G401 (cell line): ENCODE measurements around the gene SOCS4. TPM values are rescaled to one million over a fixed set of nuclear protein-coding genes. Genes with fewer than 3 reads are reported as not detected.
A peak's percentile ranks its signal among the peaks of the same experiment; 100 is the strongest.
"Not testable (repeated sequence)": the region's sequence is repeated elsewhere in the genome, so short reads cannot be mapped to it uniquely, and the experiment has no call there.

ENCODE experiments used
- DNase-seq: peaks from one replicate; pipeline ENCODE4 v3.0.0-alpha.2; 2015; ENCODE audit warnings: low spot score
- in situ Hi-C: cut with HindIII; loops from 2 replicates; pipeline ENCODE4 v1.10.0; 2016; ENCODE audit warnings: low sequenced_read_pairs, mixed read lengths
- total RNA-seq: library from RNA; depleted of rRNA; stranded (reverse); fragments of >200 nt; shearing (Covaris generic); gene quantifications from 2 replicates; pipeline ENCODE4 v1.2.3, GENCODE V29; 2014

SOCS4 gene
- total RNA-seq, 1 experiment from 2014 or later: 12.8 TPM

- DNase-seq: no peak
- in situ Hi-C loops: no loop called here
Measured at GRCh38 chr14:55048900-55049436, 21.9 kb downstream of the SOCS4 start.

- no peak for DNase-seq
- in situ Hi-C loops: no loop called here
Measured at GRCh38 chr14:55051165-55051422, 24.1 kb downstream of the SOCS4 start.

GRCh38 chr14:55051423-55052268 is 24.6 kb downstream of the SOCS4 start, which contains the start of gene MAPK1IP1L:
TSS of gene MAPK1IP1L (plus strand) at chr14:55051647. CDS start at chr14:55061684, 10,037 bp downstream.
- DNase-seq: peak; percentile 86
- in situ Hi-C loops: no loop called here

- in situ Hi-C loops: no loop called here
- DNase-seq: peak; percentile 55
Measured at GRCh38 chr14:55052269-55052930, 25.4 kb downstream of the SOCS4 start.

GRCh38 chr14:55053018-55053417 is 26.0 kb downstream of the SOCS4 start:
- in situ Hi-C loops: no loop called here
- DNase-seq: no peak

GRCh38 chr14:55053500-55053899 is 26.5 kb downstream of the SOCS4 start:
- in situ Hi-C loops: no loop called here
- DNase-seq: no peak

GRCh38 chr14:55054098-55054497 is 27.1 kb downstream of the SOCS4 start:
- no peak for DNase-seq
- in situ Hi-C loops: no loop called here

GRCh38 chr14:55057919-55058318 is 30.9 kb downstream of the SOCS4 start:
- in situ Hi-C loops: no loop called here
- peak; percentile 57 for DNase-seq

GRCh38 chr14:55059333-55059732 is 32.3 kb downstream of the SOCS4 start:
- in situ Hi-C loops: no loop called here
- no peak for DNase-seq

GRCh38 chr14:55062517-55063351 is 35.7 kb downstream of the SOCS4 start:
- in situ Hi-C loops: no loop called here
- peak; percentile 89 for DNase-seq

- in situ Hi-C loops, DNase-seq: not testable (repeated sequence)
Measured at GRCh38 chr14:55064896-55065295, 37.9 kb downstream of the SOCS4 start.

- in situ Hi-C loops: no loop called here
- DNase-seq: no peak
Measured at GRCh38 chr14:55065411-55065810, 38.4 kb downstream of the SOCS4 start.

- in situ Hi-C loops: no loop called here
Measured at GRCh38 chr14:55066223-55066622, 39.2 kb downstream of the SOCS4 start.

GRCh38 chr14:55070981-55071411 is 44.0 kb downstream of the SOCS4 start:
- DNase-seq: no peak
- in situ Hi-C loops: no loop called here

More at GRCh38 chr14:55066223-55066622, 39.2 kb downstream of the SOCS4 start:
- no peak for DNase-seq

GRCh38 chr14:55071870-55072640 is 45.0 kb downstream of the SOCS4 start:
- in situ Hi-C loops: no loop called here
- peak; percentile 79 for DNase-seq

- DNase-seq: no peak
- in situ Hi-C loops: no loop called here
Measured at GRCh38 chr14:55073856-55074255, 46.8 kb downstream of the SOCS4 start.

- DNase-seq: no peak
- in situ Hi-C loops: no loop called here
Measured at GRCh38 chr14:55074662-55075061, 47.6 kb downstream of the SOCS4 start.

GRCh38 chr14:55075628-55076175 is 48.7 kb downstream of the SOCS4 start:
- in situ Hi-C loops: no loop called here
- DNase-seq: no peak
